Heart left ventricle (tissue), 13 donors: Measurements from ENCODE around the gene AHDC1.

ENCODE experiments used
- POLR2A ChIP-seq, 2 donors: fragments of 450-650 bp; IDR thresholded peaks; one replicate each; pipeline ENCODE4 v1.6.1; 2017; ENCODE audit warnings: antibody characterized with exemption in 2 of 2, mild to moderate bottlenecking in 2 of 2, moderate library complexity in 2 of 2
- TF ChIP-seq, protein P1 (sequence below), 12 donors: fragments of 200-600 bp; sonication (generic) in 4 of 12; IDR thresholded peaks; one replicate each; pipeline versions ENCODE4 v1.5.0 to v1.8.0; 2018 to 2022; ENCODE audit warnings: antibody characterized with exemption in 12 of 12, mild to moderate bottlenecking in 5 of 12
- donor health status: ischemic (EF 13 %, LVEDD 7.1; RV severe dilation, severe dysfunction).
- donor health status: DM: no; HTN: yes; CAD: no.
- donor health status: DM: no; HTN: no; CAD: no.
- donor health status: ischemic (EF 25% LVEDD 6.9; RV normal size, moderate dysfunction).
- donor health status: ischemic (EF 25% LVEDD 5.7; RV mildly dilated, moderate dysfunction).
- donor health status: ischemic (EF 35%, LVEDD 5.7; RV mildly dilated, moderate dysfunction).
- donor health status: nonischemic (EF 11% LVEDD 7.7; RV severe dilation, severe dysfunction).
- donor health status: DM: yes; HTN: yes; CAD: no.
- donor health status: PGD.
- donor health status: ischemic (EF 29% LVEDD 5.4; RV normal size, mild dysfunction).
- donor health status: nonischemic (EF 23%, LVEDD 6.1; RV moderate dilation, normal function).

- TF ChIP-seq, protein P1, sequence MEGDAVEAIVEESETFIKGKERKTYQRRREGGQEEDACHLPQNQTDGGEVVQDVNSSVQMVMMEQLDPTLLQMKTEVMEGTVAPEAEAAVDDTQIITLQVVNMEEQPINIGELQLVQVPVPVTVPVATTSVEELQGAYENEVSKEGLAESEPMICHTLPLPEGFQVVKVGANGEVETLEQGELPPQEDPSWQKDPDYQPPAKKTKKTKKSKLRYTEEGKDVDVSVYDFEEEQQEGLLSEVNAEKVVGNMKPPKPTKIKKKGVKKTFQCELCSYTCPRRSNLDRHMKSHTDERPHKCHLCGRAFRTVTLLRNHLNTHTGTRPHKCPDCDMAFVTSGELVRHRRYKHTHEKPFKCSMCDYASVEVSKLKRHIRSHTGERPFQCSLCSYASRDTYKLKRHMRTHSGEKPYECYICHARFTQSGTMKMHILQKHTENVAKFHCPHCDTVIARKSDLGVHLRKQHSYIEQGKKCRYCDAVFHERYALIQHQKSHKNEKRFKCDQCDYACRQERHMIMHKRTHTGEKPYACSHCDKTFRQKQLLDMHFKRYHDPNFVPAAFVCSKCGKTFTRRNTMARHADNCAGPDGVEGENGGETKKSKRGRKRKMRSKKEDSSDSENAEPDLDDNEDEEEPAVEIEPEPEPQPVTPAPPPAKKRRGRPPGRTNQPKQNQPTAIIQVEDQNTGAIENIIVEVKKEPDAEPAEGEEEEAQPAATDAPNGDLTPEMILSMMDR (IDR thresholded peaks at IDR 0.05) = no peak
- no peak for TF ChIP-seq POLR2A (IDR thresholded peaks at IDR 0.05)
Observed at GRCh38 chr1:27531959-27532685, 71.8 kb downstream of the AHDC1 start.
